OCI-LY1 (cell line): ENCODE results near the gene BCL2L12.

Experiments
- H2AFZ ChIP-seq: fragments of 200-600 bp; sonication (generic), shearing (Covaris generic); 2 replicates; pipeline ENCODE4 v1.6.0; 2014; ENCODE audit warnings: antibody characterized with exemption, mild to moderate bottlenecking, low read length
- H3F3A ChIP-seq: fragments of 200-600 bp; sonication (generic), shearing (Covaris generic); 2 replicates; pipeline ENCODE4 v1.6.0; 2014; ENCODE audit warnings: mild to moderate bottlenecking, antibody characterized with exemption, low read length, moderate library complexity; ENCODE audit not compliant: insufficient read depth
- H3K27ac ChIP-seq: fragments of 200-600 bp; sonication (generic); 2 replicates; pipeline ENCODE4 v1.5.1; 2014; ENCODE audit warnings: low read length, mixed run types, mild to moderate bottlenecking, low read depth; ENCODE audit not compliant: poor library complexity, severe bottlenecking
- H3K27me3 ChIP-seq: fragments of 200-600 bp; sonication (generic); 2 replicates; pipeline ENCODE4 v1.6.0; 2014; ENCODE audit warnings: antibody characterized with exemption, mild to moderate bottlenecking, low read length, moderate library complexity; ENCODE audit not compliant: insufficient read depth
- H3K36me3 ChIP-seq: fragments of 200-600 bp; sonication (generic); 2 replicates; pipeline ENCODE4 v1.6.1; 2014; ENCODE audit warnings: mild to moderate bottlenecking, antibody characterized with exemption, low read length, moderate library complexity, mixed read lengths; ENCODE audit not compliant: insufficient read depth
- H3K4me1 ChIP-seq: fragments of 200-600 bp; sonication (generic); 2 replicates; pipeline ENCODE4 v1.5.1; 2014; ENCODE audit warnings: mild to moderate bottlenecking, low read length, moderate library complexity; ENCODE audit not compliant: insufficient read depth, severe bottlenecking
- H3K4me2 ChIP-seq: fragments of 200-600 bp; sonication (generic), shearing (Covaris generic); 2 replicates; pipeline ENCODE4 v1.6.1; 2014; ENCODE audit warnings: low read length
- H3K4me3 ChIP-seq: fragments of 200-600 bp; sonication (generic); 2 replicates; pipeline ENCODE4 v1.5.1; 2014; ENCODE audit warnings: low read length, low read depth, mild to moderate bottlenecking, mixed read lengths; ENCODE audit not compliant: poor library complexity, severe bottlenecking
- H3K79me2 ChIP-seq: fragments of 200-600 bp; shearing (Covaris generic); 2 replicates; pipeline ENCODE4 v1.6.1; 2016; ENCODE audit warnings: mixed run types, low read length, mixed read lengths; ENCODE audit not compliant: insufficient read depth
- H3K9ac ChIP-seq: fragments of 200-600 bp; sonication (generic), shearing (Covaris generic); 2 replicates; pipeline ENCODE4 v1.6.1; 2014; ENCODE audit warnings: mild to moderate bottlenecking, low read length, mixed read lengths
- H3K9me2 ChIP-seq: fragments of 200-600 bp; sonication (generic), shearing (Covaris generic); 2 replicates; pipeline ENCODE4 v1.6.1; 2014; ENCODE audit warnings: low read depth, mild to moderate bottlenecking, low read length, mixed read lengths
- H3K9me3 ChIP-seq: fragments of 200-600 bp; shearing (Covaris generic); 2 replicates; pipeline ENCODE4 v1.6.1; 2014; ENCODE audit warnings: low read length, mixed read lengths
- H4K20me1 ChIP-seq: fragments of 200-600 bp; sonication (generic), shearing (Covaris generic); 2 replicates; pipeline ENCODE4 v1.6.0; 2016; ENCODE audit warnings: mild to moderate bottlenecking, low read length; ENCODE audit not compliant: insufficient read depth
- EZH2 ChIP-seq: fragments of 200-600 bp; sonication (generic), shearing (Covaris generic); IDR thresholded peaks from 2 replicates; pipeline ENCODE4 v1.8.0; 2017; ENCODE audit warnings: borderline replicate concordance, mixed run types, mild to moderate bottlenecking, antibody characterized with exemption, low read length, moderate library complexity, mixed read lengths
- TF ChIP-seq, protein P1 (sequence below): fragments of 200-600 bp; sonication (generic), shearing (Covaris generic); IDR thresholded peaks from 2 replicates; pipeline ENCODE4 v1.5.1; 2017; ENCODE audit warnings: mild to moderate bottlenecking, antibody characterized with exemption, low read length, moderate library complexity, mixed read lengths

The BCL2L12 gene

DNA sequence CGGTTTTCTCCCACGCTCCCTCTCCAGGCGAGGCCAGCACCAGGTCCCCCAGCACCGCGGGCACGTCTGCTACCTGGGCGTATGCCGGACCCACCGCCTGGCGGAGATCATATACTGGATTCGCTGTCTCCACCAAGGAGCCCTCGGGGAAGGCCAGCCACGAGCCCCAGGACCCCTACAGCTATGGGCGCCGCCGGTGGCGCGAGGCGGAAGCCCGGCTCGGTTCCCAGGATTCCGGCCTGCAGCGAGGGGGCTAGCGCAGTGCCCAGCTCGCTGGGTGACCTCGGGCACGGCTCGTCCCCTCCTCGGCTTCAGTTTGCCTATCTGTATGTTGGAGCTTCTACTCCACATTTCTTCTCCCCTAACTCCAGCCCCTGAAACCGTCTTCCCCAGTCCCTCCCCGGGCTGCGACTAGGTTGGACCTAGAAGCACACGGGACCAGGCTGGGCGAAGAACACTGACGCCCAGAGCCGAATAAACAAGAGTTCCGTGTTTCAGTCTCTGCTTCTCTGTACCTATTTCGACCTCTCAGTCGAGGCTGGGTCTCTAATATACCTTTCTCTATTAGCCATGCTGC, 24.4 kb downstream of the BCL2L12 start:
- Histone ChIP-seq H3K4me3 (no peak overlapping the region), H3K27me3 (no peaks in the 10 kb centered on the region), H3K27ac (no peak overlapping the region), H3F3A (0 out of 2 replicates have a peak, but pooled peaks cover 3% of the 10 kb centered on the region), H3K79me2 (no peaks in the 10 kb centered on the region), H3K9me3 (no peaks in the 10 kb centered on the region), H3K9ac (no peak overlapping the region), H4K20me1 (no peaks in the 10 kb centered on the region), H2AFZ (no peak overlapping the region), H3K9me2 (no peaks in the 10 kb centered on the region), H3K36me3 (peaks cover 52% of the 10 kb centered on the region), H3K4me2 (no peak overlapping the region), H3K4me1 (peaks cover 19% of the 10 kb centered on the region)
- no peak for TF ChIP-seq EZH2
- TF ChIP-seq, protein P1, sequence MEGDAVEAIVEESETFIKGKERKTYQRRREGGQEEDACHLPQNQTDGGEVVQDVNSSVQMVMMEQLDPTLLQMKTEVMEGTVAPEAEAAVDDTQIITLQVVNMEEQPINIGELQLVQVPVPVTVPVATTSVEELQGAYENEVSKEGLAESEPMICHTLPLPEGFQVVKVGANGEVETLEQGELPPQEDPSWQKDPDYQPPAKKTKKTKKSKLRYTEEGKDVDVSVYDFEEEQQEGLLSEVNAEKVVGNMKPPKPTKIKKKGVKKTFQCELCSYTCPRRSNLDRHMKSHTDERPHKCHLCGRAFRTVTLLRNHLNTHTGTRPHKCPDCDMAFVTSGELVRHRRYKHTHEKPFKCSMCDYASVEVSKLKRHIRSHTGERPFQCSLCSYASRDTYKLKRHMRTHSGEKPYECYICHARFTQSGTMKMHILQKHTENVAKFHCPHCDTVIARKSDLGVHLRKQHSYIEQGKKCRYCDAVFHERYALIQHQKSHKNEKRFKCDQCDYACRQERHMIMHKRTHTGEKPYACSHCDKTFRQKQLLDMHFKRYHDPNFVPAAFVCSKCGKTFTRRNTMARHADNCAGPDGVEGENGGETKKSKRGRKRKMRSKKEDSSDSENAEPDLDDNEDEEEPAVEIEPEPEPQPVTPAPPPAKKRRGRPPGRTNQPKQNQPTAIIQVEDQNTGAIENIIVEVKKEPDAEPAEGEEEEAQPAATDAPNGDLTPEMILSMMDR, result no peak

DNA sequence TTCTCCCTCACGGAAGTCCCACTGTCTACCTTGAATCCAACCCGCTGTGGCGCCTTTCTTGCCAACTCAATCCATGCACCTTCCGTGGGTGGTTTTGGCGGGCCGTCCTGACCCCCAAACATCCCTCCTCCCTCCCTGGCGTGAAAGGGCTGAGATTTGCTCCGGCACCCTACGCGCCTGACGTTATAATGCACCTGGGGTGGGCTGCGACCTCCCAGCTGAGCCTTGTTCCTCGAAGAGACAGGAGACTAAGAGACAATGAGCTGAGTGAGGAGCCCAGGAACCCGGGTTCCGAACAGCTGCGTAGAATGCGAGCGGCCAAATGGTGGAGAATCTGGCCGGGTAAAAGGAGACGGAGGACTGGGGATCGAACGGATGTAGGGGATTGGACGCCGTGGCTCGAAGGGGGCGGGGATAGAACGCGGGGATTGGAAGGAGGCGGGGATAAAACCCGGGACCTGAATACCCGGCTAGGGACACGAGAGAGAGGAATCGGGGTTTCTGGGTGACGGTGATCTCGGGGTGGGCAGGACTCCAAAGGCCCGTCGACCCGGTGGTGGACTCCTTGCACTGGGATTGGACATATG, 25.0 kb downstream of the BCL2L12 start, which contains the start of gene CPT1C:
Gene CPT1C (plus strand): TSS at position 461 of the 587 bp plus-strand sequence. CDS start 1,137 bp downstream, outside the sequence.
- Histone ChIP-seq H3K79me2 (no peaks in the 10 kb centered on the region), H4K20me1 (no peaks in the 10 kb centered on the region), H3K4me2 (peak within 1 kb of the TSS; percentile 53; the same call in 1 of the 2 replicates), H3K9ac (no peak within 1 kb of the TSS; the same call in 1 of the 2 replicates), H3K4me3 (peak within 1 kb of the TSS; percentile 49), H3K9me3 (no peaks in the 10 kb centered on the region), H2AFZ (no peak within 1 kb of the TSS), H3F3A (0 out of 2 replicates have a peak, but pooled peaks cover 3% of the 10 kb centered on the region), H3K9me2 (no peaks in the 10 kb centered on the region), H3K36me3 (peaks cover 46% of the 10 kb centered on the region), H3K27ac (no peak within 1 kb of the TSS), H3K27me3 (no peaks in the 10 kb centered on the region), H3K4me1 (peaks cover 19% of the 10 kb centered on the region)
- TF ChIP-seq, protein P1, result no peak
- TF ChIP-seq EZH2, result no peak

DNA sequence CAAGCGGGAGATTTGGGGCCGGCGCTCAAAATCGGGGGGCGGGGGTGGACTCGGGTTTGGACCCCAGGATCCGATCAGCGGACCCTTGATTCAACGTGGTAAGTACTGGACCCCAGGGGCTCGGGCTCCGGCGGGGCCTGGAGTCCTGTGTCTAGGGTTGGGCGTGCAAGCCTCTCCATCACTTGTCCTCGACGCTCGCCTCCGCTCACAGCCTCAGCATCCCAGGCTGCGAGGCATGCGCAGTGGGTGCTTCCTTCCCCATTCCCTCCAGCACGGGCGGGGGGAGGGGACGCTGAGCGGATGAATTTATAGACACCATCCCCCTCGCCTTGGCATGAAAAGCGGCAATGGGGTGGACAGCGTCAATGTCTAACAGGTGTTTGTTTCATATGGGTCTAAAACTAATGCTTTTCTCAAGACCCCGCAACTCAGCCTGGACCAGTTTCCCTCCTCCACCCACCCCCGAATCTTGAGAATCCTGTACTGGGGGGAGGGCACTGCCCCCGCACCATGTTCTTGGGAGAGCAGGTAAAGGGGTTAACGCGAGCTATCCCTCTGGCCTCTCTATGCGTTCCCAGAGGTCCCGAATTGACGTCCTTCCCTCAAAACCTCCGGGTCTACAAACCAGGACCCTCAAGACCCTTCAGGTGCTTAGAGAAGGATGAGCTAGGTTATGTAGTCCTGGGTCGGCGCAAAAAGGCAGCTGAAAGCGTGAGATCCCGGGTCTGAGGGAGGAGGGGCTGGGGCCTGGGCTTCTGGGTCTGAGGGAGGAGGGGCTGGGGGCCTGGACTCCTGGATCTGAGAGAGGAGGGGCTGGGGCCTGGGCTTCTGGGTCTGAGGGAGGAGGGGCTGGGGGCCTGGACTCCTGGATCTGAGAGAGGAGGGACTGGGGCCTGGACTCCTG, 25.8 kb downstream of the BCL2L12 start:
- no peak overlapping the region for H3K27ac ChIP-seq
- no peak overlapping the region for H2AFZ ChIP-seq

More for the DNA sequence above, 25.8 kb downstream of the BCL2L12 start:
- no peaks in the 10 kb centered on the region for H3K27me3 ChIP-seq
- TF ChIP-seq, protein P1, result no peak
- TF ChIP-seq EZH2, result no peak
- peak overlapping the region; percentile 49 for H3K4me3 ChIP-seq
- no peaks in the 10 kb centered on the region for H3K79me2 ChIP-seq
- H3K9me2 ChIP-seq, result no peaks in the 10 kb centered on the region
- H3K9ac ChIP-seq, result no peak overlapping the region; the same call in 1 of the 2 replicates
- H3K4me1 ChIP-seq, result peaks cover 19% of the 10 kb centered on the region
- no peaks in the 10 kb centered on the region for H4K20me1 ChIP-seq
- peaks cover 38% of the 10 kb centered on the region for H3K36me3 ChIP-seq
- no peaks in the 10 kb centered on the region for H3K9me3 ChIP-seq
- H3K4me2 ChIP-seq, result peak overlapping the region; percentile 53; the same call in 1 of the 2 replicates
- H3F3A ChIP-seq, result 0 out of 2 replicates have a peak, but pooled peaks cover 3% of the 10 kb centered on the region
